Stimulated activated naive CD4-positive, alpha-beta T cell treated with Interleukin-2 at 50 U/mL for 16 hours (primary cell): ENCODE results near the gene ZCCHC9.
"Not testable (repeated sequence)": the region's sequence is repeated elsewhere in the genome, so short reads cannot be mapped to it uniquely, and the experiment has no call there.

Experiments
- DNase-seq: peaks from one replicate; lab custom pipeline; 2025; lab: John Stamatoyannopoulos, UW

Gene ZCCHC9, protein sequence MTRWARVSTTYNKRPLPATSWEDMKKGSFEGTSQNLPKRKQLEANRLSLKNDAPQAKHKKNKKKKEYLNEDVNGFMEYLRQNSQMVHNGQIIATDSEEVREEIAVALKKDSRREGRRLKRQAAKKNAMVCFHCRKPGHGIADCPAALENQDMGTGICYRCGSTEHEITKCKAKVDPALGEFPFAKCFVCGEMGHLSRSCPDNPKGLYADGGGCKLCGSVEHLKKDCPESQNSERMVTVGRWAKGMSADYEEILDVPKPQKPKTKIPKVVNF

DNA sequence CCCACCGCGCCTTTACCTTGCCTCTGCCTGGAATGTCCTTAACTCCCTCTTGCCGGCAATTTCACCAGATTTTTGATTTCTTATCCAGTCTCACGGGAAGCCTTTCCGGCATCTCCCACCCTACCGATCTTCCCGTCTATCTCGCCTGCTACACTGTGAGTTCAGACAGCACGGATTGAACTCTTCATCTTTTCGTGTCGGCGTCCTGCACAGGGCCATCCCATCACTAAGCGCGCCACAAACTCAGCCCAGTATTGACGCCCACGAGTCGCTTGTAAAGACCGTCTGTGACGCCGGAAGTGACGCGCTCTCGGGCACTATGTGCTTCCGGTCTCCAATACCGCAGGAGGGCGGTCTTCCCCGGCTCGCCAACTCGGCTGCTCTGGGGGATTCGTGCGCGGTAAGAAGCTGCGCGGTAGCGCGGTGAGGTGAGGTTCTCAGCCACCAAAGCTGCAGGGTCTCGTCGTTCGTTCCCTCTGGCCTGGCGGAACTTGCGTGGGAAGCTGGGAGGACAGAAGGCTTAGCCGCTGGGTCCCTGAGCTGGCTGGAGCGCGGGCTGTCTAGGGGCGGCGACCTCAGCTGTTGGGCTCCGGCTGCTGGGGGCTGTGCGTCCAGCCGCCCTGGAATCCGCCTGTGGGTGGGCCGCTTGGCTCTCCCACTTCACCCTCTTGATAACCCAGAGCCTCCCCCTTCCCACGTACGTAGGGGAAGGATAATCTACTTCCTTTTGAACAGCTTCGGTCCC lies at the start of gene ZCCHC9:
TSS of gene ZCCHC9 (plus strand) at position 317 of the 745 bp plus-strand sequence. CDS start 3,171 bp downstream, outside the sequence.
- DNase-seq, result peak; percentile 94

DNA sequence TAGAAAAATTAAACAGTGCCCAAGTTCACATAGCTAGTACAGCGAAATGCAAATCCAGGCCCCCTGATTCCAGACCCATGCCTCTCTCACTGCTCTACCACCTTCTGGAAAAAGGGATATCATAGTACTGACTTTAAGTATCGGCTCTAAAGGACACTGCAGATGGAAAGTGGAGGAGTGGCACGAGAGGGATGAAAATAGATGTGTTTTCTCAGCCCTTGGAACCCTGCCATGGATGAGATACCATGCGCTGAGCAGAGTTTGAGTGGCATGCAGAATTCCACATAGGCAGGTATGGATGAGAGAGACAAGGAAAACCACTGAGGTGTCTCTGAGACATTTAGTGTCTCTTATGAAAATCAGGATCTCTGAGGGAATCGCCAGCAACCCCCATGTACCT lies 49.5 kb upstream of the ZCCHC9 start:
- no peak for DNase-seq

DNA sequence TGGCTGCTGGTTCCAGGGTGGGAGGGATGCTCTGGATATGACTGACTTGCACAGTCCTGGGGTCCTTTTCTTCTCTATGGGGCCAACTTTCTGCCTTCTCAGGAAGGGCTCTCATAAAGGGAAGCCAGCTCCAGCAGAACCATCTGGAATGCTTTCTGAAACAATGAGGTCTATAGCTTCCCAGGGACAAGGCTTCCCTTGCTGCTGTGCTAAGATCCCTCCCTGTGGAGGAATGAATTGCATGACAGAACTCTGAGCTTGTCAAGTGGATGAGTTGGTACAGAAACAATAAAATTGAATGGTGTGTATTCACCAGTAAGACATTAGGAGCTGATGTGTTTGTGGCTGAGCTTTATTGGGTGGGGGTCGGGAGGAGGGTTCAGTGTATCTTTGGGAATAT lies 48.5 kb upstream of the ZCCHC9 start:
- no peak for DNase-seq

DNA sequence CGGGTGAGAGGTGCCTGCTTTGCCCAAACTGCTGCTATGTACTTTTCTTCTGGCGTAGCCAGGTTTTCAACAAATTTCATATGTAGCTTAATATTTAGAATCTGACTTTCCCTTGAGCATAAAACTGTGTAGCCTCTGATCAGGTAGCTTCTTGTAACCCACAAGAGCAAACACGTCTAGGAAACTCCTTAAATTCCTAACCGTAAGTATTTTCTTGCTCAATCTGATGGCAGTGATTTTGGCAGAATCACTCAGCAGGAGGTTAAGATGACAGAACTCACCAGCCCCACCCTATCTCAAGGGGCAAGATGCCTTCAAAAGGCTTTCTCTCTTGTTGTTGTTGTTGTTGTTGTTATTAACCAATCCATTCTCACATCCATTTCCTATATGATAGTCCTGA lies 47.5 kb upstream of the ZCCHC9 start:
- DNase-seq, result no peak

DNA sequence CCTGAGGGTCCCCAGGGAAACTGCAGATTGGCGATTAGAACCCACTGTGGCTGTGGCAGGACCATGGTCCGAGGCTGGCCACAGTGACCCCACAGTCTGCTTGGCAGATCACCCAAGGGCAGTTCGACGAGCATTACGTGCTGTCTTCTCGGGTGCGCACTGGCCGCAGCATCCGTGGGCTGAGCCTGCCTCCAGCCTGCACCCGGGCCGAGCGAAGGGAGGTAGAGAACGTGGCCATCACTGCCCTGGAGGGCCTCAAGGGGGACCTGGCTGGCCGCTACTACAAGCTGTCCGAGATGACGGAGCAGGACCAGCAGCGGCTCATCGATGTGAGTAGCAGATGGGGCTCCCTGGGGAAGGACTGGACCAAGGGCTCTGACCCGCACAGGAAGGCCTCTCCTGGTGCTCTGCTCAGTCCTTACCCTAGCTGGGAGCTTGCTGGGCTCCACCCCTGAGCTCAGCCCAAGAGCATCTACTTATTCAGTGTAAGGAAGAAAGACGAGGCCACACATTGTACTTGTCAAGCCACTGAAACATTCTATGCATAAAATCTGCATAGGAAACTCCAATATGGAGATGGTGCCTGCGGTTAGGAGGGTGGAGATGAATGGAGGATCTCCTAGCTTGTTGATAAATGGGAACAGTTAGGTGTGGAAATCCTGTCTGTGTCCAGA lies 46.4 kb upstream of the ZCCHC9 start:
- no peak for DNase-seq

DNA sequence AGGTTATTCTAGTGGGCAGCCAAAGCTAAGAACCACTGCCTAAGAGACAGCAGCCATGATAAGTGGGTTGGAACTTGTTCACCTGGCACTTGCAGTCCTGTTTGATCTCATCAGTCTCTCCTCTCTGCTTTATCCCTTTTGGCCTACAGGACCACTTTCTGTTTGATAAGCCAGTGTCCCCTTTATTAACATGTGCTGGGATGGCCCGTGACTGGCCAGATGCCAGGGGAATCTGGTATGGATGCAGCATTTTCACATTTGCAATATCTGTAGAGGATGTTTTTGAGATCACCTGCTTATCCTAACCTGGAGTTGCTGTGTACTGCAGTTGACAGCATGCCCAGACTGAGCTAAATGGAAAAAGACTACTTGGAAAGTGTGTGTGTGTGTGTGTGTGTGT lies 44.6 kb upstream of the ZCCHC9 start:
- DNase-seq, result no peak

DNA sequence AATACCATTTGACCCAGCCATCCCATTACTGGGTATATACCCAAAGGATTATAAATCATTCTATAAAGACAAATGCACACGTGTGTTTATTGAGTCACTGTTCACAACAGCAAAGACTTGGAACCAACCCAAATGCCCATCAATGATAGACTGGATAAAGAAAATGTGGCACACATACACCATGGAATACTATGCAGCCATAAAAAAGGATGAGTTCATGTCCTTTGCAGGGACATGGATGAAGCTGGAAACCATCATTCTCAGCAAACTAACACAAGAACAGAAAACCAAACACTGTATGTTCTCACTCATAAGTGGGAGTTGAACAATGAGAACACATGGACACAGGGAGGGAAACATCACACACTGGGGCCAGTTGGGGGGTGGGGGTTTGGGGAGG lies 38.6 kb upstream of the ZCCHC9 start:
- DNase-seq, result not testable (repeated sequence)

DNA sequence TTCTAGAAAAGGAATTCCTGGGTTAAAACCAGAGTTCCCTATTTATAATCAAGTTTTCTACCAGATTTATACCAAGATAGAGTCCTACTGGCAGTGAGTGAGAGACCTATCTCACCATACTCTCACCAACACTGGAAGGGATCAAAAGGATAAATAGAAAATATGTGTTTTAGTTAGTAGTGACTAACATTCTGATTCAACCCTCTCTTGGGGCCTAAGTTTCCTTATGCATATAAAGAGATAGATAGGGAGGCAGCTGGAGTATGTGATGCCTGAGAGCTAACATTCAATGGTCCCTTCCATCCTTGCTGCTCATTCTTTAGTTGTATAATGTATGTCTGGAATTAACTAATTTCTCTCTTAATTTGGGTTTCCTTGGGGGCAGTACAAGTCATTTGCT lies 36.3 kb upstream of the ZCCHC9 start:
- DNase-seq, result no peak

DNA sequence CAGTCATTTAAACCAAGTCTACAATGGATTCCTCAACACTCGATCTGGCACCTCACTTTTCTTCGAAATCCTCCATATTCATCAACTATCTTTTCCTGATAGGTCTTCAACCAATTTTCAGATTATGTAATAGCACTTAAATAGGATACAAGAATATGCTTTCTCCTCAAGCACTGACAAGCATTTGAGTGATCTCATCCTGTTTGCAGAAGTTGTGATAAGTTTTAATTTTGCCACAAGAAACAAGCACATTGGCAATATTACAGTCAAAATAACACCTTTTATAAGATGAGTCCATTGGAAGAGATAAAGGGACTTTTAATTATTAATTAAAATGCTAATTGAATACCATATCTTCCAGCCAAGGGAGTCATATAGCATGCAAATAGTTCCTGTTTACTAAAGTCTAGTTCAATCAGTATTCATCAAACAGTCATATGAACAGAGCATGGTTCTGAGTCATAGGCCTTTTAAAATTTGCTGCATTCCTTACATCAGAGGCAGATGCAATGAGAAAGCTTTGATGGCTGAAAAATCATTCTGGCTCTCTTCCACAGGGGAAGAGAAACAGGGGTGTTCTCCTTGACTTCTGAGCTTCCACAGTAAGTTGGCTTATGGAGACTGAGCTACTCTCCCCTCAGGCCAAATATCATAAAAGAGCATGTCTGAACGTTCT lies 32.7 kb upstream of the ZCCHC9 start:
- DNase-seq, result no peak

DNA sequence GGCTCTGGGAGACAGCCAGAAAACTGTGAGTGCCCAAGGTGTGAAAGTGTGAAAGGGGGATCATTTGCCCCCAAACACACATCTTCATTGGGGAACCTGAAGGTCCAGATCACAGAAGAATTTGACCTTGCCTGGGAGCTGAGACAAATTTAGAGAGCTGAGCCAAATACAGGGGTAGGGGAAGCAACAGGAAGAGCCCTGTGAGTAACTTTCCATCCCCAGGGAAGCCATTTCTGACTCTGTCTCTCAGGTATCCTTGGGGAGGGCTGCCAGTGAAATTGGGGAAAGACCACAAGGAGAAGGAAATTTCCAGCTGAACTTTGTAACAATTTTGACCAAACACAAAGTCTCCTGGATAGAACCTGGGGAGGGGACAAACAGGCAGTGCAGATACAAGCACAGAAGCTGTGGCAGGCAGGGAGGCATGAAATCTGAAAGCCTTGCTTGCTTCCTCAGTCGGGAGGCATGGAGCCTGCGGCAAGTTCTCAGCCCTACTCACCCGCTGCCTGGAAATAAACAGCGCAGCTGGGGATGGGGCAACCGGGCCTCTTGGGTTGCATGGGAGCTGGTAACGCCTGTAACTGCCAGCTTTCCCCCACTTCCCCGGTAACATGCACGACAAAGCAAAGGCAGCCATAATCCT lies 31.5 kb upstream of the ZCCHC9 start:
- DNase-seq, result no peak

DNA sequence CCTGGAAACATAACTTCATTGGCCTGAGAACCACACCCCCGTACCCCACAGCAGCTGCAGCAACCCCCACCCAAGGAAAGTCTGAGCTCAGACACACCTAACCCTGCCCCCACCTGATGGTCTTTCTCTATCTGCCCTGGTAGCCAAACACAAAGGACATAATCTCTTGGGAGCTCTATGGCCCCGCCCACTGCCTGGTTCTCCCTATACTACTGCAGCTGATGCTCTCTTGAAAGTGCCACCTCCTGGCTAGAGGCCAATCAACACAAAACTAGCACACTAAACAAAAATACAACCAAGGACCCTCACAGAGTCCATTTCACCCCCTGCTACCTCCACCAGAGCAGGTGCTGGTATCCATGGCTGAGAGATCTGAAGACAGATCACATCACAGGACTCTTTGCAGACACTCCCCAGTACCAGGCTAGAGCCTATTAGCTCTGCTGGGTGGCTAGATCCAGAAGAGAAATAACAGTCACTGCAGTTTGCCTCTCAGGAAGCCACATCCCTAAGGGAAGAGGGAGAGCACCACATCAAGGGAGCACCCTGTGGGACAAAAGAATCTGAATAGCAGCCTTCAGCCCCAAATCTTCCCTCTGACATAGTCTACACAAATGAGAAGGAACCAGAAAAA lies 30.9 kb upstream of the ZCCHC9 start:
- DNase-seq, result not testable (repeated sequence)

DNA sequence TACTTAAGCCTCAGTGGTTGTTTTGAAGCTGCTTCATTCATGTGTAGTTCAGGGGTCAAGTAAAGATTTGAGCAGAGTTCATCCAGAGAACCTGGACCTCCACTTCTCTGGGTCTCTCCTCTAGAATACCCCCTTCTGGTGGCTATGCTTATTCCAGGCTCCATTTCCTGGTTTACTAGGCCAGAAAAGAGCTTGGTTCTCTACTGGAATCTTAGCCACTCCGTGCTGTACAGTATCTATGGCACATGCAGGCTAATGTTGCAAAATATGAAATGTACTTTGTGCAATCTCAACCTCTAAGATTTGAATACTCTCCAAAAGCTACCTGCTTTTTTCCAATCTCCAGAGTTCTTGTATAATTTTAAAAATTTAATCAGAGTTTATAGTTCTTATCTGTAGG lies 17.4 kb upstream of the ZCCHC9 start:
- no peak for DNase-seq

DNA sequence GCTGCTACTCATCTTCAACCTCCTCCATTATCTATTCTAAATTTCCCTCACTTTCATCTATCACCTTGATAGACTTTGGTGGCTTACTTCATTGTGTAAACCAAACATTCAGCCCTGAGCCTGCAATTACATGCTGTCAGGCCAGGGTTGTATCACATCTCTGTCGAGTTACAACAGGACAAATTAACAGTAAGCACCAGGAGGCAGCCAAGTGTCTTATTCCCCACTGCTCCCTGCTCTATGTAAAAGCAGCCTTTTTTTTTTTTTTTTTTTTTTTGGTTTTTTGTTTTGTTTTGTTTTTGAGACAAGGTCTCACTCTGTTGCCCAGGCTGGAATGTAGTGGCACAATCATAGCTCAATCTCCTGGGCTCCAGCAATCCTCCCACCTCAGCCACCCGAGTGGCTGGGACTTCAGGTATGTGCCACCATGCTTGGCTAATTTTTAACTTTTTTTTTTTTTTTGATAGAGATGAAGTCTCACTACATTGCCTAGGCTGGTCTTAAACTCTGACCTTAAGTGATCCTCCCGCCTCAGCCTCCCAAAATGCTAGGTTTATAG lies 15.2 kb upstream of the ZCCHC9 start:
- no peak for DNase-seq

DNA sequence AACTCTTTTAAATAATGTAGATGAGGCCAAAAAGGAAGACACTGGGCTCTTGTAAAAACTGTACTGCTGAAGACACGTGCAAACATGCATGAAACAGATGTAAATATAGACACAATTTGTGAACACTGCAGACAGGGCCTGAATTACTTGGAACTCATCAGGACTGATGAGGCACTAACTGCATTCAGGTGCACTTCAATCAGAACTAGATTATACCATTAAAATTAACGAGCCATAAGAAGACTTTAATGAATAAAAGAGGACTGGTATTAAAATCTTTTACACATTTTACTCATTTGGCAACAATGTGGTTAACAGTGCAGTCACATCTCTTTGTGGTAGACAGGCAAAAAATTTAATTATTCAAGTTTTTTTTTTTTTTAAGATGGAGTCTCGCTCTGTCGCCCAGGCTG lies 13.4 kb upstream of the ZCCHC9 start:
- no peak for DNase-seq

DNA sequence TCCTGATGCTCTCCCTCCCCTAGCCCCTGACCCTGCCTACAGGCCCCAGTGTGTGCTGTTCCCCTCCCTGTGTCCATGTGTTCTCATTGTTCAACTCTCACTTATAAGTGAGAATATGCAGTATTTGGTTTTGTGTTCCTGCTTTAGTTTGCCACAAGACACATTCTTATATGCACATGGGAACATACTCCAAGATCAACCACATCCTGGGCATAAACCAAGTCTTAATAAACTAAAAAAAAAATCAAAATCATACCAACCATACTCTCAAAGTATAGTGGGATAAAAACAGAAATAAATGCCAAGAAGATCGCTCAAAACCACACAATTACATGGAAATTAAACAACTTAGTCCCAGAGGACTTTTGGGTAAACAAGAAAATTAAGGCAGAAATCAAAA lies 11.2 kb upstream of the ZCCHC9 start:
- no peak for DNase-seq

DNA sequence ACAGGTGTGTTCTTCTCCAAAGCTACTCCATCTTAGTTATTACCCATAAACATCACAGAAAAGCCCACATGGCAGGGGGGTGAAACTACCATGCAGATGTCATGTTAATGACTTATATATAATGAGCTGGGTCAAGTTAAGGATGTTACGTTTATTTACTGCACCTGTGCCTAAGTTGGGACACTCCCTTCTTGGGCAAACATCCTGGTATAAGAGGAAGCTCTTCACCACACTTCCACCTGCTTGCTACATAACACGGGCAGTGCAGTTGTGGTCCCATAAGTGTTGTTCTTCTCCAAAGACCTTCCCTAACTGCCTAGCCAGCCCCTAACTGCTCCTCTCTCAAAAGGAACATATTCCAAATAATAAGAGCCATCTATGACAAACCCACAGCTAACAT lies 9.3 kb upstream of the ZCCHC9 start:
- DNase-seq, result no peak

DNA sequence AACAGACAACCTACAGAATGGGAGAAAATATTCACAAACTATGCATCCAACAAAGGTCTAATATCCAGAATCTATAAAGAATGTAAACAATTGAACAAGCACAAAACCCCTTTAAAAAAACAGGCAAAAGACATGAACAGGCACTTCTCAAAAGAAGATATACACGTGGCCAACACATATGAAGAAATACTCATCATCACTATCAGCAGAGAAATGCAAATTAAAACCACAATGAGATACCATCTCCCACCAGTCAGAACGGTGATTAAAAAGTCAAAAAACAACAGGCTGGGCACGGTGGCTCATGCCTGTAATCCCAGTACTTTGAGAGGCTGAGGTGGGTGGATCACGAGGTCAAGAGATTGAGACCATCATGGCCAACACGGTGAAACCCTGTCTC lies 7.4 kb upstream of the ZCCHC9 start:
- not testable (repeated sequence) for DNase-seq

DNA sequence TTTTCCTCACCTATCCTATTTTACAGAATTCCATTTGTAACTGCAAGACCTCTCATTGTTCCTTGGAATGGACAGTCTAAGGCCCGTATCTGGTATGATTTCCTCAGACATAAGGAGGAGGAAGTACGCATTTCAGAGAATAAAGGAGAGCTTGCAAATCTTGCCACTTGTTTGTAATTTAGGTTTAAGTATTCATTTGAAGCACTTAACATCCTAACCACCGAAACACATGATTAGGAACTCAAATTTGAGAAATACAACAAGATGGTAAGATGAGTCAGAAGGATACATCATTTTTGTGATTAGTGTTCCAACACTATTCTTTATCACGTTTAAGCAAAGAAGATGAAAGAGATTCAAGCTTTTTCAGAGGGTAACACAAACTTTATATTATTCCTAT lies 3.9 kb upstream of the ZCCHC9 start:
- no peak for DNase-seq

DNA sequence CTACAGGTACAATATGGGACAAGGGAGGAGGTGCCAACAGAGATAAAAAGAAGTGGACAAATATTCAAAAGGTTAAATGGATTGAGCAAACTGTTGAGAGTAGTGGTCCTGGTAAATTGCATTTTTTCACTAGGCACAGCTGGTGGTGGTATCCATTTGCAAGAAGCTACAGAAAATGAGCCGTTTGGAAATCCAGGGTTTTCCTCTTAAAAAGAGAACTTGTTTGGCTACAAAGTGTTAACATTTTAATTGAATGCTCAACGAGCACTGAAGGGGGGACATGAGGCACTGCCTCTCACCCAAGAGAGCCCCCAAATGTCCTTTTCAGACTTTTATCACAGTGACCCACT lies 491 bp upstream of the ZCCHC9 start:
- DNase-seq, result no peak

DNA sequence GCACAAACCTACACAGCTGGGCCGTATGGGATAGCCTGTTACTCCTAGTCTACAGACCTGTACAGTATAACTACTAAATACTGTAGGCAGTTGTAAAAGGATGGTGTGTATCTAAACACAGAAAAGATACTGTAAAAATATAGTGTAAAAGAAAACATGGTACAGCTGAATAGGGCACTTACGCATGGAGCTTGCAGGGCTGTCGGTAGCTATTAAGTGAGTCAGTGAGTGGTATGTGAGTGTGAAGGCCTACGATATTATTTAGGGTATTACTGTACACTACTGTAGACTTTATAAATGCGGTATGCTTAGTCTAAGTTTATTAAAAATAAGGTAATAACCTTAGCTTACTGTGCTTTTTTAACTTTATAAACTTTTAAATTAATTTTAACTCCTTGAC lies 1.2 kb downstream of the ZCCHC9 start:
- no peak for DNase-seq

DNA sequence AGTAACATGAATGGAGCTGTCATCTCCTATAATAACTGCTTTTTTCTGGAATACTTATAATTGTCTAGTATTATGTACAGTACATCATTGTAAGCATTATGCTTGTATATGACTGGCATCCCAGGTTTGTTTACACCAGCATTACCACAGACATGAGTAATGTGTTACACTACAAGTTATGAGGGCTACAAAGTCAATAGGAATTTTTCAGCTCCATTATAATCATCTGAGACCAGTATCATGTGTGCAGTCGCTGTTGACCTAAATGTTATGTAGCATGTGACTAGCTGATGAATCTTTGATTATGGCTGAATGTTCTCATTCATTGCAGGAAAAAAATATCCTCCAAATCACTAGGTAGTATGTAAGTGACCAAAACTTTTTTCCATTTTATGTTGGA lies 2.2 kb downstream of the ZCCHC9 start:
- DNase-seq, result no peak
